NCI-H524 (cell line): ENCODE data around the gene TMEM62.

Experiments
- DNase-seq, 2 experiments: peaks; one replicate each; lab custom pipeline; 2025; lab: John Stamatoyannopoulos, UW

TMEM62 gene

DNA sequence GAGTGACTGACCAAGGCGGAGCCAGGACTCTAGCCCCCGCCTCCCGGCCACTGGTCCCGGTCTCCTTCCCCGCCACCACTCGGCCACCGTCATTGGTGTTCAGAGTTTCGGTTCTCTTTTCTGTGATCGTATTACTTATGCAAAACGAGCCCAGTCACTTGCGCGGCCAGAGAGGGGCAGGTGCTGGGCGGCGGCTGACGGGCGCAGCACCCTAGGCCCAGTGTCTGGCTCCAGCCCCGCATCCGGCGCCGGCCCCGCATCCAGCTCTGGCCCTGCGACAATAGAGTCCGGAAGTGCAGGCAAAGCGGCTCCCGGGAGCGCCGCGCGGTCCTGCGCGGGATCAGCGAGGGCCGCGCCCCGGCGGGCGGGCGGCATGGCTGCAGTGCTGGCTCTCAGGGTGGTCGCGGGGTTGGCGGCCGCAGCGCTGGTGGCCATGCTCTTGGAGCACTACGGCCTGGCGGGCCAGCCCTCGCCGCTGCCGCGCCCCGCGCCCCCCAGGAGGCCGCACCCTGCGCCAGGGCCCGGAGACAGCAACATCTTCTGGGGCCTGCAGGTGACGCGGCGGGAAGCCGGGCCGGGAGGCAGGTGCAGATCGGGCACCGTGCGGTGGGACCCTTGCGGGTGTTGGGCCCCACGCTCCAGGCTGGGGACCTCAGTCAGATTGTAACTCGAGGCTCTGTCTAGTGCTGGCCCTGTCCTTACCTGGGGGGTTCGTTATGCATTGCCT, at the start of gene TMEM62:
TMEM62 (plus strand) TSS at position 157 of the 727 bp plus-strand sequence; CDS start at position 374, 217 bp downstream.
- DNase-seq, result peak; percentile 24 to 49

DNA sequence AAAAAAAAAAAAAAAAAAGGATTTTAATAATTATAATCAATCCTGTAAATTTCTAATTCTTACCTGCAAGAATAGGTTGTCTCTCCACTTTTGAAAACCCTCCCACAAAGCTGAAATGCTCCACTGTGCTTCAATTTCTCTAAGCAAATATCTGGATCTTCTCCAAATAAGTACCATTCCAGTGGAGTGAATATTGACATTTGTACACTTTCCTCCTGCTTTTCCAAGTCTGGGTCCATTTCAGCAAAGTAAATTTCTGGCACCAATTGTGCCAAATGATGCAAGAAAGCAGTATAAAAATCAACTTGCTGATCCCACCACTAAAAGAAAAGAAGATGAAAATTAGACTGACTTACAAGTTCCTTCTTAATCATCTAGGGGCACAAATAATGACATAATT, 47.5 kb upstream of the TMEM62 start:
- DNase-seq, result no peak

DNA sequence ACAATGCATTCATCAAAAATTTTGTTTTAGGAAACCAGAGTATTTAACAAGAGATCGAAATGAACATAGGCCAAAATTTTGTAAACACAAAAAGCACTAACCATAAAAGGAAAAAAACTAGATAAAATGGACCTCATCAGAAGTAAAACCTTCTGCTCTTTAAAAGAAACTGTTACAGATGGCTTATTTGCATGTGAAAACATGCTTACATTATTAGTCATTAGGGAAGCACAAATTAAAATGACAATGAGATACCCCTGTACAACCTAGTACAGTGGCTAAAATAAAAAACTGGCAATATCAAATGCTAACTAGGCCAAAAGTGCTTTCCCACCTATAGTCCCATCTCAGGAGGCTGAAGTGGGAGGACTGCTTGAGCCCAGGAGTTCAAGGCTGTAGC, 46.8 kb upstream of the TMEM62 start:
- DNase-seq, result no peak

GRCh38 chr15:43091859-43092258, 41.5 kb upstream of the TMEM62 start:
- DNase-seq, result no peak

GRCh38 chr15:43093026-43093425, 40.4 kb upstream of the TMEM62 start:
- no peak for DNase-seq

GRCh38 chr15:43094416-43095030, 38.9 kb upstream of the TMEM62 start:
- no peak for DNase-seq

DNA sequence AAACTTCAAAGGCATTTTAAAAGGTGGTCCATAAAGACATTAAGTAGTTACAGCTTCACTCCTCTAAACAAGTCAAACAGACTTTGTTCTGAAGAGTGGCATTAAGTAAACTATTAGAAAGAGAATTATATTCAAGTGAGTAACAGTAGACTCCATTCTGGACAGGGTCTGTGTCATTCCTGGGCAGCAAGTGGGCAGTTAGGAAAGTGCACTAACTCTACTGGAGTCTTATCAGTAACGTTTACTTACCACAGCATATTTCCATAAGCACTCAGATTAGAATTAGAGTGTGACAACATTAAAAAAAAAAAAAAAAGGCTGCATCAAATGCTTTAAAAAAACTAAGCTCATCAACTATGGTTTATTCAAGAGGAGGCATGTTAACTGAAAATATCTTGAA, 38.1 kb upstream of the TMEM62 start:
- DNase-seq, result no peak

GRCh38 chr15:43095708-43096347, 37.6 kb upstream of the TMEM62 start:
- no peak for DNase-seq

DNA sequence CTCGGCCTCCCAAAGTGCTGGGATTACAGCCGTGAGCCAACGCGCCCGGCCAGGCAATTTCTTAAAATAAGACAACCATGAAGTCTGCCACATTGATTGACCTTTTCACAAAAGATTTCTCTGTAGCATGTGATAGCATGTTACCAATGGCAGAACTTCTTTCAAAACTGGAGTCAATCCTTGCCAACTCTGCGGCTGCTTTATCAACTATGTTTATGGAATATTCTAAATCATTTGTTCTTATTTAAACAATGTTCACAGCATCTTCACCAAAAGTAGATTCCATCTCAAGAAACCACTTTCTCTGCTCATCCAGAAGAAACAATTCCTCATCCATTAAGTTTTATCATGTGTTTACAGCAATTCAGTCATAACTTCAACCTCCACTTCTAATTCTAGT, 37.0 kb upstream of the TMEM62 start:
- no peak for DNase-seq

DNA sequence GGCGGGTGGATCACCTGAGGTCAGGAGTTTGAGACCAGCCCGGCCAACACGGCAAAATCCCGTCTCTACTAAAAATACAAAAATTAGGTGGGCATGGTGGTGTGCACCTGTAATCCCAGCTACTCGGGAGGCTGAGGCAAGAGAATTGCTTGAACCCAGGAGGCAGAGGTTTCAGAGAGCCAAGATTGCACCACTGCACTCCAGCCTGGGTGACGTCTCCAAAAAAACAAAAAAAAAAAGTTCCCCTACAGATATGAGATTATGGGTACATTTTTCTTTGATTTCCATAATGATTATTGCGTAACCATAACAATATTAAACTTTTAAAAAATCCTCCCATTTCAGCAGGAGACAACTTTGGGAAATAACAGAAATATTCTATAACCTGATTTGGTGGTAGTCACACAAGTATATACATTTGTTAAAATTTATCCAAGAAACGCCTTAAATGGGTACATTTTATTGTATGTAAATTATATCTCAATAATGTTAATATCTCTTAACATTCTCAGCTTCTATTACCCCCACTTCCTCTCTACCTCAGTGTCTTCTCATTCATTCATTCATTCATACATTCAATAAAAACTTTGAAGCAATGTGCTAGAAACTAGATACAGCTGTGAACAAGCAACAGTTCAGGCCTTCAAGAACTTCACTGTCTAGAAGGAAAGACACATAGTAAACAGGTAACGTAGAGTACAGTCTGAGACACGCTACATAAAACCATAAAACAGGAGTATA, 34.1 kb upstream of the TMEM62 start:
- no peak for DNase-seq

DNA sequence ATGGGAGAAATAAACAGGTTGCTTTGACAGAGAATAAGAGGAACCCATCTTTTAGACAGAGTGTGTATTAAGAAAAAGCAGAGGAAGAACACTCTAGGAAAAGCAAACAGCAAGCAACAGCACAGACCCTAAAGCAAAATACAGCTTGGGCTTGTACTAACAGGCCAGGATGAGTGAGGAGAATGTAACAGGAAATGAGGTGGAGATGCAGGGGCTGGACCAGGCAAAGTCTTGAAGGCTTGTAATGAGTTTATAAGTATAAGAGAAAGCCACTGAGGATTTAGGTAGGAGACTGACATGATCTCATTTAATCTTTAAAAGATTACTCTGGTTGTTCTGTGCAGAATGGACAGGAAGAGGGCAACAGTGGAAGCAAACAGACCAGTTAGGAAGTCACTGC, 32.4 kb upstream of the TMEM62 start:
- DNase-seq, result no peak

DNA sequence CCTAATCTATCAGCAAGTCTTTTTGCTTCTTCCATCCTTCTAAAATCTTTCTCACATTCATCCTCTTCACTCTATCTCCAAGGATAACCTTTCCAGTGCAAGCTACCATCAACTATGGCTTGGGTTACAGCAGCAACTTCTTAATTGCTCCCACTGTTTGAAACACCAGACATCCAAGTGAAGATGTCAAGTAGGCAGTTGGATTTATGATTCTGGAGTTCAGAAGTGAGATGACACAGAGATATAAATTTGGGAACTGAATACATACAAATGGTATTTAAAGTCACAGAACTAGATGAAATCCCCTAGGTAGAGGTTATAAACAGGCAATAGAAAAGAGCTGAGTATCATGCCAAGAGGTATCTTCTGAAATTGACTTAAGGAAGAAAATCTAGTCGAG, 31.2 kb upstream of the TMEM62 start:
- no peak for DNase-seq

DNA sequence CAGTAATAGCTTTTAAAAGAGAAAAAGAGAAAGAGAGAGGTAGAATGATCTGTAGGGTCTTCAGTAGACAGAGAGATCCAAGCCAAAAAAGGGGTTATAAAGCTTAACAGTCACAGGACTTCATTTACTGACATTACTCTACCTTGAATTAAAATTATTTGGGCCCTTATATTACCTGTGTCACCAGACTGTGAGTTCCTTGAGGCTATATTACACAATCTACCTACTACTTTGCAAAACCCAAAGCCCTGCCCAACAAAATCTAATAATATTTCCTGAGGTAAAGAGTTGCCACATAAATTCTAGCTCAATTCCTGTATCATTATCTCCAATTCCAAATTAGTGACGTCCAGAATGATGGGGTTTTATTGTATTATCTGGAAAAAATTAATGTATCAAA, 29.5 kb upstream of the TMEM62 start:
- no peak for DNase-seq

DNA sequence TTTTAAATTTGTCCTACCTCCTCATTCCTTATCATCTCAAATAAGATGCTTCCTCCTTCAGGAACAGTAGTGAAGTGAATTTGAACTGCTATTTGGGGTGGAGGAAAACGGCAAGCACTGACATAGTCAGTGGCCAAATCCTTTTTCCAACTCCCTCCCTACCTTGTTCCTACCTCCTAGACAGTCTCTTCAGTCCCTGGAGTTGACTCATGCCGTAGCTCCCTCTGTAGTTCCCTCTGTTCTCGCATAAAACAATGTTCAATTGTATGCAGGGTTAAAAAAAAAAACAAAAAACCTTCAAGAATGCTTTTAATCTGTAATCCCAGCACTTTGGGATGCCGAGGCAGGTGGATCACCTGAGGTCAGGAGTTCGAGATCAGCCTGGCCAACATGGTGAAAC, 29.0 kb upstream of the TMEM62 start:
- no peak for DNase-seq

GRCh38 chr15:43105077-43105736, 28.2 kb upstream of the TMEM62 start:
- DNase-seq, result peak in 1 of 2 experiments; percentile 28

DNA sequence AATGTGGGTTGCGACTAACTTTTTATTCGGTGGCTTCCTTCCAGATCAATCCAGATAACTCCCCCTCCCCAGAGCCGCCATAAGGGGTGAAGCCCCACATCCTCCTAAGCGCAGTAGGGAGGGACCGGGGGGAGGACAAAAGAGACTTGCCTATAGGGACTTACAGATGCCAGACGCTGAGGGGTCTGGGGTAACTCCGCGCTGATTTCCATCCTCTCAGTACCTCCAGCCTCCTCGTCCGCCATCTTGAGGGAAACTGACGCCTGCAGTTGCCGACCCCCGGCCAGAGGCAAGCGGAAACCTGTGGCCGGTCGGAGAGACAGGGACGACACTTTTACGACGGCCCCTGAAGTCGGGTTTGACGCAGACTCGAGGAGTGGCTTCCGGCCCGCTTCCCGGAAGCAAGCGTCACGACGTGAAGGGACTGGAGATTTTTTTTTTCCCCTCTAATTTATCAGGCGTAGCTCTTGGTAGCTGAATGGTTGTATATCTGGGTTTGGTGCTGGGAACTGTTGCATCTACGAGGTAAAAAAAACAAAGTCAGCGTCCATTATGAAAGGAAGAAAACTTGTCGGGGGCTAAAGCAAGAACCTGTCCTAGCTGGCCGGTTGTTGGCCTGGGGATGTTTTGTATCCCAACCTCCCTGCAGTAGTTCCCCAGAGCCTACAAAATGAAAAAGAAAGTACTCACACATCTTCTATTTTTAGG, 27.5 kb upstream of the TMEM62 start, which contains the start of gene UBR1:
UBR1 (minus strand) TSS at position 261 of the 708 bp plus-strand sequence; CDS start at position 245, 16 bp downstream.
- DNase-seq, result peak; percentile 79 to 94

GRCh38 chr15:43106486-43106829, 26.9 kb upstream of the TMEM62 start:
- DNase-seq, result no peak

DNA sequence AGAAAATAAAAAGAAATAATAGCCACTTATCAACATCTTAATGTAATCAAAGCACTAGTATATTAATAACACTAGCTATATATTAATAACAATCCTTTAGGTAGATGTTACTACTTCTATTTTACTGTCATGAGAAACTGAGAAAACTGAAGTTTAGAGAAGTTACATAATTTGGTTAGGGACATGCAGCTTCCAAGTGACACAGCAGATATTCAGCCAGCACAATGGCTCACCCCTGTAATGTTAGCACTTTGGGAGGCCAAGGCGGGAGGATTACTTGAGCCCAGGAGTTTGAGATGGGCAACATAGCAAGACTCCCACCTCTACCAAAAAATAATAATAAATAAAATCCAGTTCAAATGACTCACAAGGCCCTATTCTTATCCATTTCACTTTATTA, 25.6 kb upstream of the TMEM62 start:
- DNase-seq, result no peak

GRCh38 chr15:43111354-43111753, 22.0 kb upstream of the TMEM62 start:
- DNase-seq, result no peak

- no peak for DNase-seq
Measured at GRCh38 chr15:43118286-43118685, 15.1 kb upstream of the TMEM62 start.

DNA sequence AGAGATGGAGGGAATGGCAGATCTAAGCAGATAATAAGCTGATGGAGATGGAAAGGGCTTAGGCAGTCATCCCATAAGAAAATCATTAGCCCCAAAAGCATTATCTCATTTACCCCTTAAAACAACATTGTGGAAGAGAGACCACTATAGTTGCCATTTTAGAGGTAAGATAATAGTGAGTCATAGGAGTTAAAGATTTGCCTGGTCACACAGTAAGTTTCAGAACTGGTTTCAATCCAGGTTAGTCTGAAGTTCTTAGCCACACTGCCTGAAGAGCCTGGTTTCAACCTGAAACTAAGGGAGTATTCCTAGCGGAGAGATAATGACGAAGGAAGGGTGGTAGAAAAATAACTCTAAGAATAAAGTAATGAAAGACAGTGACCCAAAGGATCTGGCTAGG, 14.6 kb upstream of the TMEM62 start:
- no peak for DNase-seq
